ENCODE results near the gene LILRB1.
"Not testable (repeated sequence)": the region's sequence is repeated elsewhere in the genome, so short reads cannot be mapped to it uniquely, and the experiment has no call there.

Gene LILRB1

DNA sequence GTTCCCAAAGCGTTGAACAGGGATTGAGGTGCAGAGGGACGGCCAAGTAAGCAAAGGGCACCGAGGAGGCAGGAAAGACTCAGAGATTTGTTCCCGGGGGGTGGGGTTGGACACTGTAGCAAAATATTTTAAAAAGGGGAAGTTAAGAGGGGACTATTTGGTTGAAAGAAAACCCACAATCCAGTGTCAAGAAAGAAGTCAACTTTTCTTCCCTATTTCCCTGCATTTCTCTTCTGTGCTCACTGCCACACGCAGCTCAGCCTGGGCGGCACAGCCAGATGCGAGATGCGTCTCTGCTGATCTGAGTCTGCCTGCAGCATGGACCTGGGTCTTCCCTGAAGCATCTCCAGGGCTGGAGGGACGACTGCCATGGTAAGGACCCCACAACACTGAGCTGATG lies at the start of gene LILRB1:
LILRB1 (plus strand) TSS at position 223 of the 400 bp plus-strand sequence. CDS start 590 bp downstream, outside the sequence.
- DNase-seq (ENCODE audit: low read depth in 2 of 2) = not testable (repeated sequence)

GRCh38 chr19:54586397-54586796 lies 43.9 kb upstream of the LILRB1 start:
- no peak for DNase-seq (ENCODE audit: low read depth in 2 of 2)

DNA sequence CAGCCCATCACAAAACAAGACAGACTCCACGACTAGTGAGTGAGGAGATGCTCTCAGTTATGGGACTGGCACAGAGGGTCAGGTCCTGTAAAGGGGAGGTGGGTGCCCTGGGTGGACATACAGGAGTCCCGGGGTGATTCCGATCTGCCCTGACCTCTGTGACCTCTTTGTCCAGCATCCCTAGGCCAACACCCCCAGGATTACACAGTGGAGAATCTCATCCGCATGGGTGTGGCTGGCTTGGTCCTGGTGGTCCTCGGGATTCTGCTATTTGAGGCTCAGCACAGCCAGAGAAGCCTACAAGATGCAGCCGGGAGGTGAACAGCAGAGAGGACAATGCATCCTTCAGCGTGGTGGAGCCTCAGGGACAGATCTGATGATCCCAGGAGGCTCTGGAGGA lies 43.3 kb upstream of the LILRB1 start:
- no peak for DNase-seq (ENCODE audit: low read depth in 2 of 2)

GRCh38 chr19:54593445-54593844 lies 36.8 kb upstream of the LILRB1 start, which contains the start of gene LILRA1:
TSS of gene LILRA1 (plus strand) at chr19:54593632. CDS start at chr19:54594245, 613 bp downstream.
- not testable (repeated sequence) for DNase-seq (ENCODE audit: low read depth in 2 of 2)

- DNase-seq (ENCODE audit: low read depth in 2 of 2) = not testable (repeated sequence)
These were observed 36.2 kb upstream of the LILRB1 start for GRCh38 chr19:54593931-54594626.

DNA sequence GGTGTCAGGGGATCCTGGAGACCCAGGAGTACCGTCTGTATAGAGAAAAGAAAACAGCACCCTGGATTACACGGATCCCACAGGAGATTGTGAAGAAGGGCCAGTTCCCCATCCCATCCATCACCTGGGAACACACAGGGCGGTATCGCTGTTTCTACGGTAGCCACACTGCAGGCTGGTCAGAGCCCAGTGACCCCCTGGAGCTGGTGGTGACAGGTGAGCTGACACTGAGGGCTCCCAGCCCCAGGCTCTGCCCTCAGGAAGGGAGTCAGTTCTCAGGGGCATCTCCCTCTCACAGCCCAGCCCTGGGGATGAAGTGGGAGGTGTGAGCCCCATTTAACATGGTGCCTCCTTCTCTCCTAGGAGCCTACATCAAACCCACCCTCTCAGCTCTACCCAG lies 35.5 kb upstream of the LILRB1 start:
- DNase-seq (ENCODE audit: low read depth in 2 of 2) = no peak

DNA sequence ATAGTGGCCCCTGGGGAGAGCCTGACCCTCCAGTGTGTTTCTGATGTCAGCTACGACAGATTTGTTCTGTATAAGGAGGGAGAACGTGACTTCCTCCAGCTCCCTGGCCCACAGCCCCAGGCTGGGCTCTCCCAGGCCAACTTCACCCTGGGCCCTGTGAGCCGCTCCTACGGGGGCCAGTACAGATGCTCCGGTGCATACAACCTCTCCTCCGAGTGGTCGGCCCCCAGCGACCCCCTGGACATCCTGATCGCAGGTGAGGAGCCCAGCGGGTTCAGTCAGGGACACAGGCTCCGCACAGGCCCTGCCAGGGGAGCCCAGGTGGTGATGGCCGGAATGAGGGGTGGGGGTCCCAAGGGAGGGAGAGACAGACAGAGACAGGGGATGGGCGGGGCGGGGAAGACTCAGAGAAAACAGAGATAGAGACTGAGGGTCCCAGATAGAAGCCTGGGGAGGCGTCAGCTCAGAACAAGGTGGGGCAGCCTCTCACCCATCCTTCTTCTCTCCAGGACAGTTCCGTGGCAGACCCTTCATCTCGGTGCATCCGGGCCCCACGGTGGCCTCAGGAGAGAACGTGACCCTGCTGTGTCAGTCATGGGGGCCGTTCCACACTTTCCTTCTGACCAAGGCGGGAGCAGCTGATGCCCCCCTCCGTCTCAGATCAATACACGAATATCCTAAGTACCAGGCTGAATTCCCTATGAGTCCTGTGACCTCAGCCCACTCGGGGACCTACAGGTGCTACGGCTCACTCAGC lies 34.4 kb upstream of the LILRB1 start:
- DNase-seq (ENCODE audit: low read depth in 2 of 2) = not testable (repeated sequence)

DNA sequence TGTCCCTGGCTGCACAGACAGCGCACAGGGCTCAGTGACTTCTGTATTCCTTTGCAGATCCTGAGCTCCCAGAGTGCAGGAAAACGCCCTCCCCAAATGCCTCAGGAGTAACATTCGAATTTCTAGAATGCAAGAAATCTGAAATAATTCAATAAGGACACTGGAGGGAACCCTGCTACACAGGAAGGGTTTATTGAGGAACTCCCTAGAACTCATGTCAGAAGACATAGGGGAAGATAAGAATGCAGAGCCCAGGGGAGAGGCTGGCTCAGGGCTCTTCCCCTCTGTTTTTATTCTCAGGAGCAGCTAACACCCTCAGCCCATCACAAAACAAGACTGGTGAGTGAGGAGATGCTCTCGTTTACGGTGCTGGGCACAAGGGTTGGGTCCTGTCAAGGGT lies 30.1 kb upstream of the LILRB1 start:
- no peak for DNase-seq (ENCODE audit: low read depth in 2 of 2)

GRCh38 chr19:54606230-54606629 lies 24.1 kb upstream of the LILRB1 start:
- no peak for DNase-seq (ENCODE audit: low read depth in 2 of 2)

DNA sequence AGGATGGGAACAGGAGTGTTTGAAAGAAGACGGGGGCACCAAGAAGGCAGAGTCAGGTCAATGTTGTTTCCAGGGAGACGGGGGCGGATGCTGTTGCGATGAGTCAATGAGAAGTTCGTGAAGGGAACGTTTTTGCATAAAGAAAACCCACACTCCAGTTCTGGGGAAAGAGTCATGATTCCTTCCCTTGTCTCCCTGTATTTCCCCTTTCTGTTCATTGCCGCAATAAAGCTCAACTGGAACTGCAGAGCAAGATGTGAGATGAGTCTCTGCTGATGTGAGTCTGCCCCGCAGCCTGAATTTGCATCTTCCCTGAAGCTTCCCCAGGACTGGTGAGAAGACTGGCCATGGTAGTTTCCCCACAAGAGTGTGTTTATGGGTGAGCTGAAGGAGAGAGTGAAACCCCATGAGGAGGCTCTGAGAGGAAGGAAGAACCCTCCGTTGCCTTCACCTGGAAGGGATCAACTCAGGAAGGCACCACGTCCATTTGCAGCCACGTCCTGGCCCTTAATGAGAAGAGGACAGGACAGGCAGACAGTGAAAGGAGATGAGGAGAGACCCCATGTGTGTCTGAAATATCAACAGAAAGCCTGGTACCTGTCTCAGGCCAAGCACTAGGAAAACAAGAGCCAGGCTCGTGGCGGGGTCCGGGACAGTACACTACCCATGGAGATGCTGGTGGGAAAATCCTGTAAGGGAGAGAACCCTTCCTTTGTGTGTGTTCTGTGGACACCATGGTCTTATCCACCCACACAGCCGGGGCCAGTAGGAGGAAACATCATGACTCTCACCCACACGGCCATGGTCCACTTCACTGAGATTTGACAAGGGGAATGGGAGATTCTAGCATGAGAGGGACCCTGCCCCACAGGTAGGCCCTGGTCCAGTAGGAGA lies 23.1 kb upstream of the LILRB1 start:
- DNase-seq (ENCODE audit: low read depth in 2 of 2) = no peak

DNA sequence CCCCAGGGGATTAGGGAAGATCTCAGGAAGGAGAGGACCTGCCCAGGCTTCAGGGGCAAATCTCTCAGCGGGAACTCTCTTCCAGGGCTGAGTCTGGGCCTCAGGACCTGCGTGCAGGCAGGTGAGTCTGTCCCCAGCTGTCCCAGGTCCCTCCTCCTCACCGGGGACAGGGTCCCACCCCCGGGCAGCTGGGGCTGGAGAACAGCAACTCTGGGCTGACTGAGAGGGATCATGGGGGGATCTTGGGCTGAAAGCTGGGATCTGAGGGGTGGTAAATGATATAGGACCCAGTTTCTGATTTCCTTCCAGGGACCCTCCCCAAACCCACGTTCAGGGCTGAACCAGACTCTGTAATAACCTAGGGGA lies 22.5 kb upstream of the LILRB1 start:
- no peak for DNase-seq (ENCODE audit: low read depth in 2 of 2)

DNA sequence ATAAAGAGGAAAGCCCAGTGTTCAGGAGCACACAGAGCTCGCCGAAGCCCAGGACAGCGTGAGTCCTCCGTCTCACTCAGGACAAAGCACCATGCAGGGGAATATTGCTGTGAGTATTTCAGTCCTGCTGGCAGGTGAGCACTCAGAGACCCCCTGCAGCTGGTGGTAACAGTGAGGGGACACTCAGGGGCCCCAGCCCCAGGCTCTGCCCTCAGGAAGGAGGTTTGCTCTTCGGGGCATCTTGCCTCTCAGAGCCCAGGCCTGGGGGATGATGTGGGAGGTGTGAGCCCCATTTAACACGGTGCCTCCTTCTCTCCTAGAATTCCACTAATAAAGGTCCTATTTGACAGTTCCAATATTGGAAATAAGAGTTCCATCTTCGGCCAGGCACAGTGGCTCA lies 22.1 kb upstream of the LILRB1 start:
- DNase-seq (ENCODE audit: low read depth in 2 of 2) = no peak

GRCh38 chr19:54608792-54609191 lies 21.5 kb upstream of the LILRB1 start:
- DNase-seq (ENCODE audit: low read depth in 2 of 2) = no peak

GRCh38 chr19:54609356-54609791 lies 20.9 kb upstream of the LILRB1 start:
- no peak for DNase-seq (ENCODE audit: low read depth in 2 of 2)

- DNase-seq (ENCODE audit: low read depth in 2 of 2) = no peak
These were observed 17.9 kb upstream of the LILRB1 start for GRCh38 chr19:54612428-54612827.

DNA sequence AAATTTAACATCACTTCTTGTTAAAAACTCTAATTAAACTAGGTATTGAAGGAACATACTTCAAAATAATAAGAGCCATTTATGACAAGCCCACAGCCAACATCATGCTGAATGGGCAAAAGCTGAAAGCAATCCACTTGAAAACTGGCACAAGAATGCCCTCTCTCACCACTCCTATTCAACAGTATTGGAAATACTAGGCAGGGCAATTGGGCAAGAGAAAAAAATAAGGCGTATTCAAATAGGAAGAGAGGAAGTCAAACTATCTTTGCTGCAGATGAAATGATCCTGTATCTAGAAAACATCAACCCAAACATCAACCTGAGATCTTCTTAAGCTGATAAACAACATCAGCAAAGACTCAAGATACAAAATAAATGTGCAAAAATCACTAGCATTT lies 15.6 kb upstream of the LILRB1 start:
- no peak for DNase-seq (ENCODE audit: low read depth in 2 of 2)

- no peak for DNase-seq (ENCODE audit: low read depth in 2 of 2)
These were observed 14.2 kb upstream of the LILRB1 start for GRCh38 chr19:54616057-54616456.

DNA sequence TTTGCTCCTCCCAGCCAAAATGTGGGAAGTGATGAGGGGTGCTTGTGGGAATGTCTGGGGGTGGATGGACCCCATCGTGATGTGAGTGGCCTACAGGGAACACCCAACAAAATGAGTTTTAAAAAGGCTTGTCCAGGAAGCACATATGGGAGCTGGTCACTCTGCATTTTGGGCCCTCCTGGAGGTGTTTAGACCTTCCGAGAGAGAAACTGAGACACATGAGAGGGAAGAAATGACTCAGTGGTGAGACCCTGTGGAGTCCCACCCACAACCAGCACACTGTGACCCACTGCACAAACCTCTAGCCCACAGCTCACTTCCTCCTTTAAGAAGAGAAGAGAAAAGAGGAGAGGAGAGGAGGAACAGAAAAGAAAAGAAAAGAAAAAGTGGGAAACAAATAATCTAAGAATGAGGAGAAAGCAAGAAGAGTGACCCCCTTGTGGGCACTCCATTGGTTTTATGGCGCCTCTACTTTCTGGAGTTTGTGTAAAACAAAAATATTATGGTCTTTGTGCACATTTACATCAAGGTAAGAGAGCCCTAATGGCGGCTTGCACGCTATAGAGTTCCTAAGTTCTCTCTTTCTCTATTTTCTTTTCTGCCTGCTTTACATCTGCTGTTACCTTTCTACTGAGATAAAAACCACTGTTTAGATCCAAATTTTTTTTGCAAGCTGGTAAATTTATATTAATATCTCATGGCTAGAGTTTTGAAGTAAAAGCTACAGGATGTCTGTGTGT lies 13.3 kb upstream of the LILRB1 start:
- no peak for DNase-seq (ENCODE audit: low read depth in 2 of 2)

DNA sequence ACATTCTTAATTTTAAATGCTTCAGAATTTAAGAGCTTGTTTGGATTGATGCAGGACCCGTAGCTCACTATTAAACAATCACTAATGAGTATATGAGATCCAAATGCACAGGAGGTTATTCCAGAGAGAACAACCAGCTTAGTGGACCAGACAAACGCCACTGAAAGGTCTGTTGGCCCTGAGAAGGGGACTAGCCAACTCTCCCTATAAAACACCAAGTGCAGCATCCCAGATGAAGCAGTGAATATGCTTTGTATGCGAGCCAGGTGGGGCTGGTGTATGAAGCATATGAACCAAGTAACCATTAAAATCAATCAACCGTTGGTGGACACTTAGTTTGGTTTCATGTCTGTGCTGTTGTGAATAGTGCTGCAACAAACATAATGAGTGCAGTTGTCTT lies 9.8 kb upstream of the LILRB1 start:
- DNase-seq (ENCODE audit: low read depth in 2 of 2) = no peak

GRCh38 chr19:54622431-54622830 lies 7.9 kb upstream of the LILRB1 start:
- no peak for DNase-seq (ENCODE audit: low read depth in 2 of 2)

- DNase-seq (ENCODE audit: low read depth in 2 of 2) = not testable (repeated sequence)
These were observed 6.0 kb upstream of the LILRB1 start for GRCh38 chr19:54624234-54624633.
